Pancreas (tissue), 10 donors: Measurements from ENCODE around the gene OCA2. TPM values are rescaled to one million over a fixed set of nuclear protein-coding genes. Genes with fewer than 3 reads are reported as not detected.

Source experiments
- ATAC-seq, 4 donors: fragments of 200-7000 bp; cut with Tn5 transposase; one replicate each; pipeline versions ENCODE4 v1.8.0 to v1.9.1; 2020; ENCODE audit warnings: mild to moderate bottlenecking in 4 of 4, moderate library complexity in 4 of 4
- DNase-seq, 6 donors: peaks; one replicate each; pipeline ENCODE4 v3.0.0-alpha.2; 2020
- FAIRE-seq: peaks from 2 replicates; lab custom pipeline; 2012; peaks lifted over from hg19 to GRCh38; lab: Jason Lieb, UNC
- H3K27ac ChIP-seq, 4 donors: fragments of 200-600 bp; sonication (generic); 1 replicate in 3 of 4; 2 replicates in 1 of 4; pipeline versions ENCODE4 v1.5.0 to v1.8.0; 2020
- H3K27me3 ChIP-seq, 4 donors: fragments of 200-600 bp; one replicate each; pipeline ENCODE4 v1.8.0; 2021
- H3K36me3 ChIP-seq, 3 donors: fragments of 200-600 bp; sonication (generic) in 1 of 3; one replicate each; pipeline versions ENCODE4 v1.5.0 to v1.8.0; 2020 to 2021
- H3K4me1 ChIP-seq, 3 donors: fragments of 200-600 bp; one replicate each; pipeline ENCODE4 v1.8.0; 2021
- H3K4me3 ChIP-seq, 4 donors: fragments of 200-600 bp; sonication (generic) in 2 of 4; one replicate each; pipeline versions ENCODE4 v1.5.0 to v1.8.0; 2020 to 2021
- H3K9me3 ChIP-seq, 4 donors: fragments of 200-600 bp; one replicate each; pipeline ENCODE4 v1.8.0; 2021
- CTCF ChIP-seq, 4 donors: fragments of 200-600 bp; sonication (generic) in 3 of 4; IDR thresholded peaks; one replicate each; pipeline versions ENCODE4 v1.5.0 to v1.8.0; 2021; ENCODE audit warnings: antibody characterized with exemption in 4 of 4
- whole genome bisulfite sequencing, 2 donors: extraction: QIAGEN DNeasy Blood & Tissue Kit; methylation state at CpG; one replicate each; pipeline ENCODE4 v1.1.7; 2013; 5-methylcytosine and 5-hydroxymethylcytosine counted together
- intact Hi-C, 3 donors: fragments of 100-400 bp; cut with DNase I; formaldehyde crosslinking; loops; one replicate each; pipeline versions ENCODE4 v1.11.1 to v1.14.2; 2022
- polyA plus RNA-seq, 2 donors: library from polyadenylated mRNA; stranded (reverse); fragments of 200-250 nt; gene quantifications; one replicate each; pipeline ENCODE4 v1.2.3, GENCODE V29; 2013
- total RNA-seq, 6 donors: library from RNA; stranded (reverse); fragmentation: NEBNext Ultra II Directional in 4 of 6; extraction: Animal tissue kit (Norgen Biotek cat#: 25700) in 4 of 6; gene quantifications; one replicate each; pipeline versions ENCODE4 v1.2.1 to v1.2.4, GENCODE V29; 2021 to 2023
- donor health status: healthy with polysubstance abuse.
- donor health status: DM: no; HTN: no; CAD: no; lungs with moderate emphysema.
- donor health status: DM: no; HTN: no; CAD: no.
- donor health status: control.
- donor health status: control.
- donor health status: Bipolar disorder and iron deficiency.
- donor health status: DM: yes; HTN: yes; CAD: no.
- donor health status: DM: no; HTN: no; CAD: no.
- donor health status: DM: no; HTN: no; CAD: no.
- donor health status: DM: yes; HTN: yes; CAD: no.

Gene OCA2
- total and polyA plus RNA-seq, 8 donors, result 0.12 to 0.31 (median 0.18) TPM; not detected in 4

- no peaks in the 10 kb centered on the region for H3K9me3 ChIP-seq
- ATAC-seq (no peak), FAIRE-seq (no peak), DNase-seq (no peak)
- no peak overlapping the region for H3K4me3 ChIP-seq
- intact Hi-C loops, result no loop called here
- 83 to 84% methylated on average over 10 of the region's 10 CpGs for WGBS, 2 donors
- H3K4me1 ChIP-seq, result peaks cover 0 to 5% (median 0%) of the 10 kb centered on the region in 3 donors
- TF ChIP-seq CTCF (IDR thresholded peaks at IDR 0.05), result no peak
- H3K27ac ChIP-seq, result no peak overlapping the region
- H3K36me3 ChIP-seq, result no peaks in the 10 kb centered on the region
- peaks cover 0 to 3% (median 0%) of the 10 kb centered on the region in 4 donors for H3K27me3 ChIP-seq
Measured at GRCh38 chr15:28103831-28104230, 4.7 kb upstream of the OCA2 start.

- WGBS, 2 donors, result 79 to 91% methylated on average over 10 of the region's 10 CpGs
- Histone ChIP-seq H3K9me3 (no peaks in the 10 kb centered on the region), H3K4me3 (no peak overlapping the region), H3K4me1 (peaks cover 0 to 5% (median 0%) of the 10 kb centered on the region in 3 donors), H3K27me3 (no peaks in the 10 kb centered on the region), H3K27ac (no peak overlapping the region), H3K36me3 (no peaks in the 10 kb centered on the region)
- TF ChIP-seq CTCF (IDR thresholded peaks at IDR 0.05), result no peak
- FAIRE-seq (no peak), ATAC-seq (no peak), DNase-seq (no peak)
- intact Hi-C loops, result no loop called here
Measured at GRCh38 chr15:28101983-28102441, 2.9 kb upstream of the OCA2 start.

- Histone ChIP-seq H3K27ac (no peak overlapping the region), H3K4me1 (peaks cover 0 to 6% (median 0%) of the 10 kb centered on the region in 3 donors), H3K27me3 (no peaks in the 10 kb centered on the region), H3K9me3 (no peaks in the 10 kb centered on the region), H3K36me3 (no peaks in the 10 kb centered on the region), H3K4me3 (no peak overlapping the region)
- no peak for DNase-seq
- ATAC-seq, result no peak
- TF ChIP-seq CTCF (IDR thresholded peaks at IDR 0.05), result no peak
- WGBS, 2 donors, result 73 to 75% methylated on average over 8 of the region's 8 CpGs
- intact Hi-C loops, result no loop called here
- FAIRE-seq, result no peak
Measured at GRCh38 chr15:28101201-28101600, 2.1 kb upstream of the OCA2 start.

GRCh38 chr15:28100516-28101195 is 1.5 kb upstream of the OCA2 start:
- no peaks in the 10 kb centered on the region for H3K9me3 ChIP-seq
- DNase-seq (peak in 1 of 6 donors; percentile 8), FAIRE-seq (no peak), ATAC-seq (no peak)
- H3K36me3 ChIP-seq, result no peaks in the 10 kb centered on the region
- 86 to 92% methylated on average over 20 of the region's 20 CpGs for WGBS, 2 donors
- H3K4me3 ChIP-seq, result no peak overlapping the region
- H3K27ac ChIP-seq, result no peak overlapping the region
- peaks cover 0 to 9% (median 0%) of the 10 kb centered on the region in 3 donors for H3K4me1 ChIP-seq
- no peaks in the 10 kb centered on the region for H3K27me3 ChIP-seq
- intact Hi-C loops, result no loop called here
- no peak for TF ChIP-seq CTCF (IDR thresholded peaks at IDR 0.05)

GRCh38 chr15:28099555-28100140 is 533 bp upstream of the OCA2 start:
- no peak for DNase-seq
- FAIRE-seq, result no peak
- peak overlapping the region in 1 of 4 donors; percentile 36 for H3K4me3 ChIP-seq
- no peaks in the 10 kb centered on the region for H3K27me3 ChIP-seq
- intact Hi-C loops, result no loop called here
- TF ChIP-seq CTCF (IDR thresholded peaks at IDR 0.05), result no peak
- H3K27ac ChIP-seq, result no peak overlapping the region
- 14 to 16% methylated on average over 16 of the region's 16 CpGs for WGBS, 2 donors
- no peaks in the 10 kb centered on the region for H3K9me3 ChIP-seq
- H3K4me1 ChIP-seq, result peaks cover 0 to 12% (median 0%) of the 10 kb centered on the region in 3 donors
- ATAC-seq, result no peak
- H3K36me3 ChIP-seq, result no peaks in the 10 kb centered on the region
